ENCODE measurements around the gene FAM222A.

The FAM222A gene

DNA sequence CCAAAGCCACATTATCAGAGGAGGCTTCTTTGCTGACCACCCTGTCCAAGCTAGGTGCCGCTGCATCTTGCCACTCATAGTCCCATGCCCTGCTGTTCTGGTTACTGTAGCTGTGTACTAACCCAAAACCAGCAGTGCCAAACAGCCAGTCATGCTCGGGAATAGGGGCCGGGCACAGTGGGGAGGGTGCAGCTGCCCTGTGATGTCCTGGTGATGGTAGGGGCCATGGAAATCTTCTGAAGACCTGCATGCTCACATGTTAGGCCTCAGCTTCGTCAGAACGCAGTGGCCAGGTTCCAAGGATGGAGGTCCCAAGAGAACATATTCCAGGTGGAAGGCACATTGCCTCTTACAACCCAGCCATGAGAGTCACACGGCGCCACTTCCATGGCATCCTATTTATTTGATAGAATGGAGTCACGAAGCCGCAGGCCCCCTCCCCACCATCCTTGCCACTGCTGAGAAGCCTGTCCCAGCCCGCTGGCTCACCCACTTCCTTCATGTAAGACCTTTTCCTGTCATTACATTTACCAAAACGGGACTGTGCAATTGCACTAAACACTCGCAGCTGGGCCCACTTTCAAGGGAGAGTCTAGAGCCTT is 48.5 kb downstream of the FAM222A start:
- in situ Hi-C loops (cut with HindIII; ENCODE audit: low sequenced_read_pairs): no loop called here
- no peak for DNase-seq (ENCODE audit: low read depth, low spot score)
- TF ChIP-seq, protein P1, sequence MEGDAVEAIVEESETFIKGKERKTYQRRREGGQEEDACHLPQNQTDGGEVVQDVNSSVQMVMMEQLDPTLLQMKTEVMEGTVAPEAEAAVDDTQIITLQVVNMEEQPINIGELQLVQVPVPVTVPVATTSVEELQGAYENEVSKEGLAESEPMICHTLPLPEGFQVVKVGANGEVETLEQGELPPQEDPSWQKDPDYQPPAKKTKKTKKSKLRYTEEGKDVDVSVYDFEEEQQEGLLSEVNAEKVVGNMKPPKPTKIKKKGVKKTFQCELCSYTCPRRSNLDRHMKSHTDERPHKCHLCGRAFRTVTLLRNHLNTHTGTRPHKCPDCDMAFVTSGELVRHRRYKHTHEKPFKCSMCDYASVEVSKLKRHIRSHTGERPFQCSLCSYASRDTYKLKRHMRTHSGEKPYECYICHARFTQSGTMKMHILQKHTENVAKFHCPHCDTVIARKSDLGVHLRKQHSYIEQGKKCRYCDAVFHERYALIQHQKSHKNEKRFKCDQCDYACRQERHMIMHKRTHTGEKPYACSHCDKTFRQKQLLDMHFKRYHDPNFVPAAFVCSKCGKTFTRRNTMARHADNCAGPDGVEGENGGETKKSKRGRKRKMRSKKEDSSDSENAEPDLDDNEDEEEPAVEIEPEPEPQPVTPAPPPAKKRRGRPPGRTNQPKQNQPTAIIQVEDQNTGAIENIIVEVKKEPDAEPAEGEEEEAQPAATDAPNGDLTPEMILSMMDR (IDR thresholded peaks at IDR 0.05; ENCODE audit: low read depth, low read length): no peak
- H3K4me3 ChIP-seq (ENCODE audit: low read depth, low read length): no peak overlapping the region

GRCh38 chr12:109762673-109763191 is 49.1 kb downstream of the FAM222A start:
- in situ Hi-C loops (cut with HindIII; ENCODE audit: low sequenced_read_pairs): no loop called here
- TF ChIP-seq, protein P1 (IDR thresholded peaks at IDR 0.05; ENCODE audit: low read depth, low read length): no peak
- no peak overlapping the region for H3K4me3 ChIP-seq (ENCODE audit: low read depth, low read length)
- DNase-seq (ENCODE audit: low read depth, low spot score): no peak

- no peak overlapping the region for H3K4me3 ChIP-seq (ENCODE audit: low read depth, low read length)
- TF ChIP-seq, protein P1 (IDR thresholded peaks at IDR 0.05; ENCODE audit: low read depth, low read length): no peak
- peak; percentile 19 for DNase-seq (ENCODE audit: low read depth, low spot score)
- in situ Hi-C loops (cut with HindIII; ENCODE audit: low sequenced_read_pairs): no loop called here
Measured at GRCh38 chr12:109763201-109763841, 49.7 kb downstream of the FAM222A start.

- TF ChIP-seq, protein P1 (IDR thresholded peaks at IDR 0.05; ENCODE audit: low read depth, low read length): no peak
- DNase-seq (ENCODE audit: low read depth, low spot score): no peak
- in situ Hi-C loops (cut with HindIII; ENCODE audit: low sequenced_read_pairs): no loop called here
- H3K4me3 ChIP-seq (ENCODE audit: low read depth, low read length): no peak overlapping the region
Measured at GRCh38 chr12:109764123-109764522, 50.5 kb downstream of the FAM222A start.

DNA sequence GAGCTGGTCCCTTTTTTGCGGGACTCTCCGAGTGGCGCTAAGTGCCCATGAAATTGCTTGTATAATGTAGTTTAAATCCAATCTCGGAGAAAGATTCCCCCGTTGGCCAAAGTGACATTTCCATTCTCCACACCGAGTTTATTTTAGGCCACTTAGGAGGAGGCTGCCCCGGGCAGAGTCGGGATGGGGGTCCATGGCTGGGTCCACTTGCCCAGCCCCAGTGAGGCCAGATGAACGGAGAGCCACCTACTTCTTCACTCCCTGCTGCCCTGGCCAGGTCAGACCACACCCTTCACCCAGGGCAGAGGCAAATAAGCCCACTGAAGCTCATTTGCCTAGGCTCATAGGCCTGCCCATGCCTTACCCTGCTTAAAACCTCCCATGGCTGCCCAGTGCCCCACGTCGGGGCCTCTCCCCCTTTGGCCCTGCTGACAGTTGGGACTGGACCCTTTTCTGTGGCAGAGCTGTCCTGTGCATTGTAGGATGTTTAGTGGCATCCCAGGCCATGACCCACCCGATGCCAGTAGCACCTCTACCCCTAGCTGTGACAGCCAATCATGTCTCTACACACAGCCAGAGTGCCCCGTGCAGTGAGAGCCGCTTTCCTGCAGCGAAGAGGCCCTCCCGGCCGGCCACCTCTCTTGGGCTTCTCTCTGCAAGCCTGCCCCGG is 51.3 kb downstream of the FAM222A start:
- H3K4me3 ChIP-seq (ENCODE audit: low read depth, low read length): no peak overlapping the region
- in situ Hi-C loops (cut with HindIII; ENCODE audit: low sequenced_read_pairs): no loop called here
- no peak for DNase-seq (ENCODE audit: low read depth, low spot score)
- TF ChIP-seq, protein P1 (IDR thresholded peaks at IDR 0.05; ENCODE audit: low read depth, low read length): no peak

GRCh38 chr12:109765446-109765810 is 51.8 kb downstream of the FAM222A start:
- TF ChIP-seq, protein P1 (IDR thresholded peaks at IDR 0.05; ENCODE audit: low read depth, low read length): no peak
- no peak overlapping the region for H3K4me3 ChIP-seq (ENCODE audit: low read depth, low read length)
- in situ Hi-C loops (cut with HindIII; ENCODE audit: low sequenced_read_pairs): no loop called here
- DNase-seq (ENCODE audit: low read depth, low spot score): no peak

All from astrocyte of the spinal cord (primary cell).